GM12878 (cell line): Measurements from ENCODE around the gene POU6F2. TPM values are rescaled to one million over a fixed set of nuclear protein-coding genes. Genes with fewer than 3 reads are reported as not detected.

Experiments
- ATAC-seq: fragments of 200-7000 bp; cut with Tn5 transposase; 3 replicates; pipeline ENCODE4 v1.9.1; 2020; ENCODE audit warnings: mild to moderate bottlenecking, moderate library complexity
- BruUV-seq: library from RNA; stranded (reverse); fragments of 400-500 nt; replicated peaks from 2 replicates; lab custom pipeline; 2021; lab: Mats Ljungman, UMichigan
- CTCF ChIA-PET: fragments of 300-600 bp; sonication (Branson Sonifier 250); formaldehyde crosslinking; extraction: SDS; loops from one replicate; lab custom pipeline; 2021; ENCODE audit warnings: inconsistent platforms; lab: Yijun Ruan, JAX
- POLR2A ChIA-PET: fragments of 350-600 bp; formaldehyde crosslinking; extraction: SDS; loops from one replicate; lab custom pipeline; 2021; ENCODE audit warnings: inconsistent platforms; lab: Charles Lee
- RAD21 ChIA-PET: fragments of 300-600 bp; sonication (Branson Sonifier 250); formaldehyde crosslinking; loops from one replicate; lab custom pipeline; 2023; ENCODE audit warnings: antibody characterized with exemption; ENCODE audit not compliant: unreplicated experiment; lab: Charles Lee
- SMC1A ChIA-PET: fragments of 300-600 bp; sonication (Branson Sonifier 250); formaldehyde crosslinking; loops from one replicate; lab custom pipeline; 2023; ENCODE audit not compliant: unreplicated experiment, uncharacterized antibody; lab: Charles Lee
- DNase-seq: peaks from one replicate; pipeline ENCODE4 v3.0.0-alpha.2; 2011; ENCODE audit warnings: low read depth, low spot score
- FAIRE-seq: peaks from 3 replicates; lab custom pipeline; 2011; peaks lifted over from hg19 to GRCh38; lab: Jason Lieb, UNC
- H2AFZ ChIP-seq: 2 replicates; pipeline ENCODE4 v1.6.0; 2011; ENCODE audit warnings: low read depth, low read length, control low read depth; ENCODE audit not compliant: control insufficient read depth
- H3K27ac ChIP-seq: 2 replicates; pipeline ENCODE4 v1.5.1; 2011; ENCODE audit warnings: control low read depth; ENCODE audit not compliant: control insufficient read depth, insufficient read depth
- H3K27me3 ChIP-seq, 2 experiments: replicated peaks in 1 of 2; 2 replicates each; pipeline versions ENCODE4 v1.6.0 to v1.6.1; 2011; ENCODE audit warnings: low read length in 1 of 2; ENCODE audit not compliant: control insufficient read depth in 2 of 2, insufficient read depth in 2 of 2
- H3K36me3 ChIP-seq, 2 experiments: 2 replicates each; pipeline ENCODE4 v1.5.1; 2011; ENCODE audit warnings: low read length in 1 of 2; ENCODE audit not compliant: control insufficient read depth in 2 of 2, insufficient read depth in 2 of 2
- H3K4me1 ChIP-seq: 2 replicates; pipeline ENCODE4 v1.6.1; 2011; ENCODE audit warnings: mild to moderate bottlenecking, low read length, moderate library complexity, mixed read lengths; ENCODE audit not compliant: control insufficient read depth, insufficient read depth
- H3K4me2 ChIP-seq: 2 replicates; pipeline ENCODE4 v1.6.0; 2011; ENCODE audit warnings: control low read depth; ENCODE audit not compliant: control insufficient read depth, insufficient read depth
- H3K4me3 ChIP-seq: fragments of 200-600 bp; sonication (generic); 2 replicates; pipeline ENCODE4 v1.5.1; 2016
- H3K79me2 ChIP-seq: 2 replicates; pipeline ENCODE4 v1.6.0; 2011; ENCODE audit warnings: low read length; ENCODE audit not compliant: control insufficient read depth, insufficient read depth
- H3K9ac ChIP-seq: 2 replicates; pipeline ENCODE4 v1.8.0; 2011; ENCODE audit warnings: low read length, control low read depth, mixed read lengths; ENCODE audit not compliant: control insufficient read depth, insufficient read depth
- H3K9me3 ChIP-seq: replicated peaks from 3 replicates; pipeline ENCODE4 v1.5.1; 2011; ENCODE audit warnings: mild to moderate bottlenecking, low read length; ENCODE audit not compliant: control insufficient read depth, insufficient read depth
- H4K20me1 ChIP-seq: 2 replicates; pipeline ENCODE4 v1.6.0; 2011; ENCODE audit not compliant: control insufficient read depth, insufficient read depth
- EGR1 ChIP-seq, 2 experiments: IDR thresholded peaks; 1 replicate in 1 of 2; 2 replicates in 1 of 2; pipeline ENCODE4 v1.6.1; 2011 to 2012; ENCODE audit warnings: low read depth in 2 of 2, low read length in 2 of 2, borderline replicate concordance in 1 of 2, mild to moderate bottlenecking in 1 of 2, moderate library complexity in 1 of 2
- RELA ChIP-seq: fragments of 450-650 bp; IDR thresholded peaks from 2 replicates; pipeline ENCODE4 v1.8.0; 2014; ENCODE audit warnings: borderline replicate concordance; ENCODE audit not compliant: partially characterized antibody
- REST ChIP-seq: IDR thresholded peaks from 2 replicates; pipeline ENCODE4 v1.6.1; 2012; ENCODE audit warnings: mild to moderate bottlenecking, low read depth, low read length
- SUZ12 ChIP-seq: fragments of 200-600 bp; sonication (generic); IDR thresholded peaks from one replicate; pipeline ENCODE4 v1.6.1; 2018; ENCODE audit warnings: antibody characterized with exemption, mild to moderate bottlenecking; ENCODE audit not compliant: unreplicated experiment
- TAF1 ChIP-seq: IDR thresholded peaks from 2 replicates; pipeline ENCODE4 v1.6.1; 2011; ENCODE audit warnings: mild to moderate bottlenecking, low read depth, low read length, borderline replicate concordance
- TCF12 ChIP-seq: IDR thresholded peaks from 2 replicates; pipeline ENCODE4 v1.6.1; 2011; ENCODE audit warnings: low read depth, mild to moderate bottlenecking, low read length
- TCF3 ChIP-seq: IDR thresholded peaks from 2 replicates; pipeline ENCODE4 v1.6.1; 2012; ENCODE audit warnings: low read depth, mild to moderate bottlenecking, low read length, borderline replicate concordance; ENCODE audit not compliant: insufficient read depth
- ZBED1 ChIP-seq: IDR thresholded peaks from 2 replicates; pipeline ENCODE4 v1.6.1; 2016; ENCODE audit warnings: borderline replicate concordance
- ZBTB11 ChIP-seq: fragments of 450-650 bp; formaldehyde crosslinking; IDR thresholded peaks from 2 replicates; pipeline ENCODE4 v1.5.0; 2022; ENCODE audit warnings: mild to moderate bottlenecking, missing genetic modification characterization
- WGBS: methylation state at CpG from one replicate; pipeline ENCODE4 v1.1.6; 2016; ENCODE audit warnings: low lambda C conversion rate; ENCODE audit not compliant: insufficient replicate concordance, insufficient coverage; ENCODE audit errors: missing lambda C conversion rate; 5-methylcytosine and 5-hydroxymethylcytosine counted together
- in situ Hi-C: fragments of 300-500 bp; cut with MboI; formaldehyde crosslinking; loops from 9 replicates; pipeline ENCODE4 v1.14.3; 2018; ENCODE audit warnings: mixed read lengths
- intact Hi-C: fragments of 100-400 bp; cut with micrococcal nuclease; formaldehyde crosslinking; loops from one replicate; pipeline ENCODE4 v1.14.2; 2022; ENCODE audit not compliant: unreplicated experiment
- polyA plus RNA-seq, 11 experiments: library from polyadenylated mRNA; depleted of rRNA in 4 of 11; unstranded in 6 of 11; stranded (reverse) in 5 of 11; fragments of >200 nt; fragmentation: Nextera tagmentation in 4 of 11; fragmentation: Illumina TruSeq in 1 of 11; extraction: Ambion mirVana in 4 of 11; extraction: Trizol in 1 of 11; gene quantifications; 1 replicate in 1 of 11; 2 replicates in 10 of 11; pipeline versions ENCODE4 v1.2.1 to v1.2.3, GENCODE V29; 2011 to 2016; ENCODE audit warnings: inconsistent platforms in 2 of 11, missing spikeins in 2 of 11, low read depth in 1 of 11
- total RNA-seq, 4 experiments: library from RNA; depleted of rRNA in 3 of 4; stranded (reverse); fragments of >200 nt in 3 of 4; fragmentation: Illumina TruSeq in 1 of 4; extraction: Trizol in 1 of 4; gene quantifications; 2 replicates each; pipeline versions ENCODE4 v1.2.1 to v1.2.3, GENCODE V29; 2013 to 2021

The POU6F2 gene
- total and polyA plus RNA-seq, 10 of the 15 experiments (the other 5 are each of a cell fraction or from before 2014, with no cell fraction given), result 0.10 TPM; not detected in 9

- FAIRE-seq (no peak), ATAC-seq (no peak), DNase-seq (no peak)
- H3K4me2 ChIP-seq, result no peak overlapping the region
- H3K9ac ChIP-seq, result no peak overlapping the region
- H2AFZ ChIP-seq, result no peak overlapping the region
- no peaks in the 10 kb centered on the region for H3K9me3 ChIP-seq
- POLR2A ChIA-PET, result interaction anchor here (0.6 kb wide), 1 partner anchor 931 kb away, joined by 3 read pairs; no protein-coding TSS in a partner anchor
- BruUV-seq, result no TSS peak
- in situ Hi-C loops (no loop called here), intact Hi-C loops (no loop called here)
- no peak for TF ChIP-seq ZBTB11
- H3K27ac ChIP-seq, result no peak overlapping the region
- H3K27me3 ChIP-seq, result no peaks in the 10 kb centered on the region
- RAD21 ChIA-PET, result no interaction called here
- H3K4me3 ChIP-seq, result no peak overlapping the region
- 34% methylated on average over 4 of the region's 4 CpGs for WGBS
- no peaks in the 10 kb centered on the region for H4K20me1 ChIP-seq
- H3K79me2 ChIP-seq, result no peaks in the 10 kb centered on the region
- SMC1A ChIA-PET, result no interaction called here
- H3K36me3 ChIP-seq, result no peaks in the 10 kb centered on the region
- H3K4me1 ChIP-seq, result no peaks in the 10 kb centered on the region
- CTCF ChIA-PET, result interaction anchor here (0.5 kb wide), 1 partner anchor 121 kb away, joined by 3 read pairs; no protein-coding TSS in a partner anchor
Observed at GRCh38 chr7:39054731-39055130, 77.0 kb downstream of the POU6F2 start.

- Histone ChIP-seq H2AFZ (no peak overlapping the region), H4K20me1 (no peaks in the 10 kb centered on the region), H3K36me3 (no peaks in the 10 kb centered on the region), H3K4me3 (no peak overlapping the region), H3K27me3 (no peaks in the 10 kb centered on the region), H3K27ac (no peak overlapping the region), H3K9ac (no peak overlapping the region), H3K4me1 (no peaks in the 10 kb centered on the region), H3K4me2 (no peak overlapping the region), H3K9me3 (no peaks in the 10 kb centered on the region), H3K79me2 (no peaks in the 10 kb centered on the region)
- FAIRE-seq (no peak), DNase-seq (no peak), ATAC-seq (no peak)
- ChIA-PET SMC1A (no interaction called here), CTCF (interaction anchor here (1.1 kb wide), 1 partner anchor 407 kb away, joined by 3 read pairs; no protein-coding TSS in a partner anchor), RAD21 (no interaction called here), POLR2A (no interaction called here)
- BruUV-seq, result no TSS peak
- 39% methylated on average over 1 of the region's 1 CpG for WGBS
- in situ Hi-C loops (no loop called here), intact Hi-C loops (no loop called here)
- TF ChIP-seq SUZ12 (no peak), TAF1 (no peak), TCF3 (no peak), RELA (no peak), EGR1 (IDR thresholded peaks at IDR 0.05; ENCODE audit: borderline replicate concordance in 1 of 2, low read depth in 2 of 2, low read length in 2 of 2) (no peak), REST (no peak), TCF12 (no peak), ZBED1 (no peak)
Observed at GRCh38 chr7:39056153-39056552, 78.4 kb downstream of the POU6F2 start.
